Neural cell (in vitro differentiated cells): ENCODE measurements around the gene MYL7. TPM values are rescaled to one million over a fixed set of nuclear protein-coding genes. Genes with fewer than 3 reads are reported as not detected.
"Not testable (repeated sequence)": the region's sequence is repeated elsewhere in the genome, so short reads cannot be mapped to it uniquely, and the experiment has no call there.

ENCODE experiments used
- H2AFZ ChIP-seq: fragments of 200-600, 300-800 bp; sonication (generic), shearing (Covaris generic); 2 replicates; pipeline ENCODE4 v1.6.0; 2014; ENCODE audit warnings: low read depth, mild to moderate bottlenecking, antibody characterized with exemption, low read length, moderate library complexity
- H3F3A ChIP-seq: fragments of 200-600 bp; shearing (Covaris generic); 2 replicates; pipeline ENCODE4 v1.6.1; 2016; ENCODE audit warnings: mild to moderate bottlenecking, moderate library complexity, mixed read lengths, antibody characterized with exemption, low read length; ENCODE audit not compliant: insufficient read depth, poor library complexity, severe bottlenecking
- H3K27ac ChIP-seq: fragments of 200-600, 300-800 bp; sonication (generic), shearing (Covaris generic); 2 replicates; pipeline ENCODE4 v1.5.1; 2014; ENCODE audit warnings: mild to moderate bottlenecking, low read length, moderate library complexity
- H3K27me3 ChIP-seq: fragments of 300-800, 200-600 bp; sonication (generic), shearing (Covaris generic); 2 replicates; pipeline ENCODE4 v1.6.0; 2014; ENCODE audit warnings: mild to moderate bottlenecking, low read depth, low read length, moderate library complexity; ENCODE audit not compliant: insufficient read depth
- H3K36me3 ChIP-seq: fragments of 300-800, 200-600 bp; sonication (generic), shearing (Covaris generic); 2 replicates; pipeline ENCODE4 v1.5.1; 2014; ENCODE audit warnings: mild to moderate bottlenecking, antibody characterized with exemption, low read length, moderate library complexity; ENCODE audit not compliant: insufficient read depth
- H3K4me2 ChIP-seq: fragments of 300-800, 200-600 bp; sonication (generic), shearing (Covaris generic); 2 replicates; pipeline ENCODE4 v1.6.0; 2014; ENCODE audit warnings: mild to moderate bottlenecking, low read length
- H3K4me3 ChIP-seq: fragments of 300-800, 200-600 bp; sonication (generic), shearing (Covaris generic); 2 replicates; pipeline ENCODE4 v1.5.1; 2014; ENCODE audit warnings: mild to moderate bottlenecking, low read length, moderate library complexity
- H3K79me2 ChIP-seq: fragments of 200-600 bp; shearing (Covaris generic); replicated peaks from 2 replicates; pipeline ENCODE4 v1.6.0; 2014; ENCODE audit warnings: mild to moderate bottlenecking, low read length, moderate library complexity; ENCODE audit not compliant: insufficient read depth
- H3K9ac ChIP-seq: fragments of 300-800, 200-600 bp; sonication (generic), shearing (Covaris generic); 2 replicates; pipeline ENCODE4 v1.6.1; 2016; ENCODE audit warnings: mild to moderate bottlenecking, low read length, mixed read lengths
- H3K9me2 ChIP-seq: fragments of 200-600 bp; shearing (Covaris generic); 2 replicates; pipeline ENCODE4 v1.6.1; 2016; ENCODE audit warnings: mild to moderate bottlenecking, low read length, mixed read lengths; ENCODE audit not compliant: insufficient read depth
- H3K9me3 ChIP-seq: fragments of 200-600, 300-800 bp; sonication (generic), shearing (Covaris generic); 2 replicates; pipeline ENCODE4 v1.6.1; 2016; ENCODE audit warnings: mild to moderate bottlenecking, mixed run types, low read length, moderate library complexity, mixed read lengths
- H4K20me1 ChIP-seq: fragments of 200-600 bp; shearing (Covaris generic); 2 replicates; pipeline ENCODE4 v1.6.1; 2016; ENCODE audit warnings: mild to moderate bottlenecking, mixed run types; ENCODE audit not compliant: insufficient read depth
- EP300 ChIP-seq: fragments of 450-650 bp; conservative IDR thresholded peaks from 2 replicates; pipeline ENCODE4 v1.6.1; 2014; ENCODE audit warnings: antibody characterized with exemption, mild to moderate bottlenecking, moderate library complexity; ENCODE audit not compliant: poor library complexity, severe bottlenecking
- EZH2 ChIP-seq: fragments of 200-600, 300-800 bp; shearing (Covaris generic), sonication (generic); IDR thresholded peaks from 2 replicates; pipeline ENCODE4 v1.6.1; 2014; ENCODE audit warnings: antibody characterized with exemption, low read length, borderline replicate concordance, mild to moderate bottlenecking; ENCODE audit not compliant: insufficient read depth, poor library complexity, severe bottlenecking
- MXI1 ChIP-seq: fragments of 450-650 bp; conservative IDR thresholded peaks from 2 replicates; pipeline ENCODE4 v1.6.1; 2014; ENCODE audit warnings: antibody characterized with exemption, mild to moderate bottlenecking; ENCODE audit not compliant: poor library complexity, severe bottlenecking
- POLR2AphosphoS5 ChIP-seq: IDR thresholded peaks from 2 replicates; pipeline ENCODE4 v1.6.1; 2012
- RAD21 ChIP-seq: fragments of 450-650 bp; conservative IDR thresholded peaks from 2 replicates; pipeline ENCODE4 v1.6.1; 2014; ENCODE audit warnings: antibody characterized with exemption, mild to moderate bottlenecking, moderate library complexity
- SMC3 ChIP-seq: fragments of 450-650 bp; conservative IDR thresholded peaks from 2 replicates; pipeline ENCODE4 v1.6.1; 2014; ENCODE audit warnings: antibody characterized with exemption, mild to moderate bottlenecking, moderate library complexity; ENCODE audit not compliant: poor library complexity
- TAF1 ChIP-seq: IDR thresholded peaks from 2 replicates; pipeline ENCODE4 v1.6.1; 2012; ENCODE audit warnings: low read depth
- polyA plus RNA-seq: library from polyadenylated mRNA; depleted of rRNA; stranded (reverse); fragments of >200 nt; gene quantifications from 2 replicates; pipeline ENCODE4 v1.2.3, GENCODE V29; 2014
- TF ChIP-seq, protein P1 (sequence below): fragments of 450-650 bp; IDR thresholded peaks from 2 replicates; pipeline ENCODE4 v1.5.1; 2014; ENCODE audit warnings: antibody characterized with exemption, mild to moderate bottlenecking, moderate library complexity; ENCODE audit not compliant: poor library complexity, severe bottlenecking
- TF ChIP-seq, protein P2 (sequence below): IDR thresholded peaks from 2 replicates; pipeline ENCODE4 v1.6.1; 2012; ENCODE audit warnings: borderline replicate concordance

Gene MYL7
- polyA plus RNA-seq, 1 donor from 2014 or later: 0.76 TPM

DNA sequence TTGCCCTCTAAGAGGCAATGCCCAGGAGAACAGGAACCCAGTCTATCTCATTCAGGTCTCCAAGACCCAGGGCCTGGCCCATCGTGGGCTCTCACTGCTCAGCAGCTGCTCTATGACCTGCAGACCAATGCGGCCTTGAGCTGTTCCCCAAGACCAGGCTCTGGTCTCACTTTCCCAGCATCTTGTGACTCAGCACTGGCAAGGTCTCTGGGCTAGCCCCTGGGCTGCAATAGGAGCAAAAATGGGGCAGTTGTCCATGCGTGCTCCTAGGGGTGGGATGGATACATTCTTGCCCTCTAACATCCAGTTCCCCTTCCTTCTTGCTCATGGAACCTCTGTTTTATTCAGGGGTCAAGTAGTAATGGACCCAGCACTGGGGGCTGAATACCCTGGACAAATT is 34.6 kb upstream of the MYL7 start:
- no peak overlapping the region for H2AFZ ChIP-seq
- TF ChIP-seq POLR2AphosphoS5 (no peak), TAF1 (no peak), MXI1 (no peak), EP300 (no peak), EZH2 (no peak), RAD21 (no peak), SMC3 (no peak)
- TF ChIP-seq, protein P1, sequence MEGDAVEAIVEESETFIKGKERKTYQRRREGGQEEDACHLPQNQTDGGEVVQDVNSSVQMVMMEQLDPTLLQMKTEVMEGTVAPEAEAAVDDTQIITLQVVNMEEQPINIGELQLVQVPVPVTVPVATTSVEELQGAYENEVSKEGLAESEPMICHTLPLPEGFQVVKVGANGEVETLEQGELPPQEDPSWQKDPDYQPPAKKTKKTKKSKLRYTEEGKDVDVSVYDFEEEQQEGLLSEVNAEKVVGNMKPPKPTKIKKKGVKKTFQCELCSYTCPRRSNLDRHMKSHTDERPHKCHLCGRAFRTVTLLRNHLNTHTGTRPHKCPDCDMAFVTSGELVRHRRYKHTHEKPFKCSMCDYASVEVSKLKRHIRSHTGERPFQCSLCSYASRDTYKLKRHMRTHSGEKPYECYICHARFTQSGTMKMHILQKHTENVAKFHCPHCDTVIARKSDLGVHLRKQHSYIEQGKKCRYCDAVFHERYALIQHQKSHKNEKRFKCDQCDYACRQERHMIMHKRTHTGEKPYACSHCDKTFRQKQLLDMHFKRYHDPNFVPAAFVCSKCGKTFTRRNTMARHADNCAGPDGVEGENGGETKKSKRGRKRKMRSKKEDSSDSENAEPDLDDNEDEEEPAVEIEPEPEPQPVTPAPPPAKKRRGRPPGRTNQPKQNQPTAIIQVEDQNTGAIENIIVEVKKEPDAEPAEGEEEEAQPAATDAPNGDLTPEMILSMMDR: no peak
- TF ChIP-seq, protein P2, sequence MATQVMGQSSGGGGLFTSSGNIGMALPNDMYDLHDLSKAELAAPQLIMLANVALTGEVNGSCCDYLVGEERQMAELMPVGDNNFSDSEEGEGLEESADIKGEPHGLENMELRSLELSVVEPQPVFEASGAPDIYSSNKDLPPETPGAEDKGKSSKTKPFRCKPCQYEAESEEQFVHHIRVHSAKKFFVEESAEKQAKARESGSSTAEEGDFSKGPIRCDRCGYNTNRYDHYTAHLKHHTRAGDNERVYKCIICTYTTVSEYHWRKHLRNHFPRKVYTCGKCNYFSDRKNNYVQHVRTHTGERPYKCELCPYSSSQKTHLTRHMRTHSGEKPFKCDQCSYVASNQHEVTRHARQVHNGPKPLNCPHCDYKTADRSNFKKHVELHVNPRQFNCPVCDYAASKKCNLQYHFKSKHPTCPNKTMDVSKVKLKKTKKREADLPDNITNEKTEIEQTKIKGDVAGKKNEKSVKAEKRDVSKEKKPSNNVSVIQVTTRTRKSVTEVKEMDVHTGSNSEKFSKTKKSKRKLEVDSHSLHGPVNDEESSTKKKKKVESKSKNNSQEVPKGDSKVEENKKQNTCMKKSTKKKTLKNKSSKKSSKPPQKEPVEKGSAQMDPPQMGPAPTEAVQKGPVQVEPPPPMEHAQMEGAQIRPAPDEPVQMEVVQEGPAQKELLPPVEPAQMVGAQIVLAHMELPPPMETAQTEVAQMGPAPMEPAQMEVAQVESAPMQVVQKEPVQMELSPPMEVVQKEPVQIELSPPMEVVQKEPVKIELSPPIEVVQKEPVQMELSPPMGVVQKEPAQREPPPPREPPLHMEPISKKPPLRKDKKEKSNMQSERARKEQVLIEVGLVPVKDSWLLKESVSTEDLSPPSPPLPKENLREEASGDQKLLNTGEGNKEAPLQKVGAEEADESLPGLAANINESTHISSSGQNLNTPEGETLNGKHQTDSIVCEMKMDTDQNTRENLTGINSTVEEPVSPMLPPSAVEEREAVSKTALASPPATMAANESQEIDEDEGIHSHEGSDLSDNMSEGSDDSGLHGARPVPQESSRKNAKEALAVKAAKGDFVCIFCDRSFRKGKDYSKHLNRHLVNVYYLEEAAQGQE: no peak
- no peak overlapping the region for H3K4me2 ChIP-seq
- H3K27me3 ChIP-seq: no peaks in the 10 kb centered on the region
- no peaks in the 10 kb centered on the region for H3K79me2 ChIP-seq
- H3F3A ChIP-seq: no peaks in the 10 kb centered on the region
- no peak overlapping the region for H3K27ac ChIP-seq
- no peak overlapping the region for H3K9ac ChIP-seq
- H3K9me2 ChIP-seq: no peaks in the 10 kb centered on the region
- no peak overlapping the region for H3K4me3 ChIP-seq
- no peaks in the 10 kb centered on the region for H3K36me3 ChIP-seq
- H4K20me1 ChIP-seq: no peaks in the 10 kb centered on the region
- H3K9me3 ChIP-seq: no peaks in the 10 kb centered on the region

DNA sequence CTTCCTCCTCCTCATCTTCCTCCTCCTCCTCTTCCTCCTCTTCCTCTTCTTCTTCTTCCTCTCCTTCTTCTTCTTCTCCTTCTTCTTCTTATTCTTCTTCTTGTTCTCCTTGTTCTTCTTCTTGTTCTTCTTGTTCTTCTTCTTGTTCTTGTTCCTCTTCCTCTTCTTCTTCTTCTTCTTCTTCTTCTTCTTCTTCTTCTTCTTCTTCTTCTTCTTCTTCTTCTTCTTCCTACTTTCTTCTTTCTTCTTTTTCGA is 33.5 kb upstream of the MYL7 start:
- not testable (repeated sequence) for H3K4me2 ChIP-seq, H3K9me3 ChIP-seq, H3K9me2 ChIP-seq, H3K9ac ChIP-seq, H3K36me3 ChIP-seq, H4K20me1 ChIP-seq, H2AFZ ChIP-seq, H3K4me3 ChIP-seq, H3K79me2 ChIP-seq, H3K27ac ChIP-seq, H3F3A ChIP-seq, H3K27me3 ChIP-seq

DNA sequence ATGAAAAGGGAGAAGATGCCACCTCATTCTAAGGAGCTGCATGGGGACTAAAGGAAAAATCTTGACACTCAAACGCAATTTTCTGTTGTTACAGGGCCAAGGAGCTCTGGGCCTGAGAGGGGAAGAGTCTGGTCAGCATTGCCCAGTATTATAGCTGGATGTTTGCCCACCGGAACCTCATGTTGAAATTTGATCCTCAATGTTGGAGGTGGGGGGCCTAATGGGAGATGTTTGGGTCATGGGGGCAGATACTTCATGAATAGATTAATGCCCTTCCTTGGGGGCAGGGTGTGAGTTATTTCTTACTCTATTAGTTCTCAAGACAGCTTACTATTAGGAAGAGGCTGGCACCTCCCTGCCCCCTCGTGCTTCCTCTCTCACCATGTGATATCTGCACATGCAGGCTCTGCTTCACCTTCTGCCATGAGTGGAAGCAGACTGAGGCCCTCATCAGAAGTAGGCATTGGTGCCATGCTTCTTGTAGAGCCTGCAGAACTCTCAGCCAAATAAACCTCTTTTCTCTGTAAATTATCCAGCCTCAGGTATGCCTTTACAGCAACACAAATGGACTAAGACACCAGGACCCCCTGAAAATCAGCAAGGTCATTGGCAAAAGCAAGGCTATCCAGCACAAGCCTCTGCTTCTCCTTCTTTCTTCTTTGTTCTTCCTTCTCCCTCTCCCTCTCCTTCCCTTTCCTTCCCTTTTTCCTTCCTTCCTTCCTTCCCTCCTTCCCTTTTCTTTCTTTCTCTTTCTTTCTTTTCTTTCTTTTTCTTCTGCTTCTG is 33.0 kb upstream of the MYL7 start:
- Histone ChIP-seq H3F3A (no peaks in the 10 kb centered on the region), H3K9ac (no peak overlapping the region), H2AFZ (no peak overlapping the region), H3K79me2 (no peaks in the 10 kb centered on the region), H3K9me2 (no peaks in the 10 kb centered on the region), H3K36me3 (no peaks in the 10 kb centered on the region), H3K27me3 (no peaks in the 10 kb centered on the region), H3K9me3 (no peaks in the 10 kb centered on the region), H3K27ac (no peak overlapping the region), H3K4me3 (no peak overlapping the region), H3K4me2 (no peak overlapping the region), H4K20me1 (no peaks in the 10 kb centered on the region)
- no peak for TF ChIP-seq EP300
- TF ChIP-seq, protein P2: no peak
- TF ChIP-seq MXI1: no peak
- no peak for TF ChIP-seq TAF1
- no peak for TF ChIP-seq RAD21
- no peak for TF ChIP-seq EZH2
- TF ChIP-seq, protein P1: no peak
- TF ChIP-seq POLR2AphosphoS5: no peak
- TF ChIP-seq SMC3: no peak
